K562 (cell line): Measurements from ENCODE around the gene ARL11. TPM values are rescaled to one million over a fixed set of nuclear protein-coding genes. Genes with fewer than 3 reads are reported as not detected.

Experiments
- ATAC-seq: fragments of 200-7000 bp; cut with Tn5 transposase; 3 replicates; pipeline ENCODE4 v1.9.1; 2020; ENCODE audit warnings: moderate library complexity
- BruUV-seq: library from RNA; stranded (reverse); fragments of 400-500 nt; replicated peaks from 2 replicates; lab custom pipeline; 2021; lab: Mats Ljungman, UMichigan
- CTCF ChIA-PET: fragments of 300-600 bp; formaldehyde crosslinking; extraction: SDS; loops from one replicate; lab custom pipeline; 2021; ENCODE audit warnings: low intra/inter-chr PET ratio; lab: Yijun Ruan, JAX
- POLR2A ChIA-PET: fragments of 300-600, 350-650 bp; sonication (Branson Sonifier 250); formaldehyde crosslinking; extraction: SDS; loops from one replicate; lab custom pipeline; 2021; ENCODE audit warnings: antibody characterized with exemption, inconsistent platforms; lab: Yijun Ruan, JAX
- DNase-seq, 4 experiments: peaks; one replicate each; pipeline versions ENCODE4 v3.0.0 to v3.0.0-alpha.2; 2011 to 2018; ENCODE audit warnings: low spot score in 3 of 4, mixed read lengths in 3 of 4; ENCODE audit errors: extremely low read depth in 1 of 4
- FAIRE-seq: peaks from 2 replicates; lab custom pipeline; 2011; peaks lifted over from hg19 to GRCh38; lab: Jason Lieb, UNC
- H2AFZ ChIP-seq: 2 replicates; pipeline ENCODE4 v1.6.0; 2011; ENCODE audit warnings: low read depth, low read length, control low read depth, inconsistent platforms
- H3K27ac ChIP-seq: fragments of 200-600 bp; 3 replicates; pipeline ENCODE4 v1.8.0; 2011; ENCODE audit warnings: low read depth, mild to moderate bottlenecking, control low read depth, inconsistent platforms, low read length, moderate library complexity, mixed read lengths; ENCODE audit errors: extremely low read depth
- H3K27me3 ChIP-seq, 2 experiments: fragments of 300-600 bp in 1 of 2; 2 replicates in 1 of 2; 3 replicates in 1 of 2; pipeline versions ENCODE4 v1.6.0 to v1.8.0; 2011; ENCODE audit warnings: inconsistent platforms in 2 of 2, low read length in 2 of 2, mild to moderate bottlenecking in 1 of 2, mixed read lengths in 1 of 2, moderate library complexity in 1 of 2; ENCODE audit not compliant: control insufficient read depth in 2 of 2, insufficient read depth in 2 of 2
- H3K36me3 ChIP-seq: fragments of 300-600 bp; 3 replicates; pipeline ENCODE4 v1.8.0; 2011; ENCODE audit warnings: mild to moderate bottlenecking, low read length, inconsistent platforms; ENCODE audit not compliant: control insufficient read depth, insufficient read depth
- H3K4me1 ChIP-seq, 2 experiments: fragments of 200-600 bp in 1 of 2; replicated peaks in 1 of 2; 2 replicates in 1 of 2; 3 replicates in 1 of 2; pipeline versions ENCODE4 v1.5.1 to v1.8.0; 2011; ENCODE audit warnings: inconsistent platforms in 2 of 2, low read length in 2 of 2, mild to moderate bottlenecking in 1 of 2, mixed read lengths in 1 of 2, moderate library complexity in 1 of 2; ENCODE audit not compliant: control insufficient read depth in 2 of 2, insufficient read depth in 2 of 2
- H3K4me2 ChIP-seq: 2 replicates; pipeline ENCODE4 v1.6.1; 2011; ENCODE audit warnings: low read length, control low read depth, inconsistent platforms, mixed read lengths; ENCODE audit not compliant: insufficient read depth
- H3K4me3 ChIP-seq: fragments of 200-600 bp; sonication (generic), shearing (Covaris generic); 2 replicates; pipeline ENCODE4 v1.5.1; 2016; ENCODE audit warnings: control low read depth, inconsistent platforms
- H3K79me2 ChIP-seq: fragments of 200-600 bp; 3 replicates; pipeline ENCODE4 v1.8.0; 2011; ENCODE audit warnings: low read length, inconsistent platforms; ENCODE audit not compliant: control insufficient read depth, insufficient read depth
- H3K9ac ChIP-seq, 2 experiments: 2 replicates each; pipeline versions ENCODE4 v1.6.0 to v1.6.1; 2011; ENCODE audit warnings: low read depth in 2 of 2, low read length in 2 of 2, control low read depth in 1 of 2, inconsistent platforms in 1 of 2, mild to moderate bottlenecking in 1 of 2, mixed read lengths in 1 of 2; ENCODE audit not compliant: insufficient read depth in 1 of 2
- H3K9me1 ChIP-seq: one replicate; pipeline ENCODE4 v1.6.0; 2011; ENCODE audit warnings: inconsistent platforms, mild to moderate bottlenecking, low read length, moderate library complexity; ENCODE audit not compliant: control insufficient read depth, insufficient read depth
- H3K9me3 ChIP-seq: replicated peaks from 2 replicates; pipeline ENCODE4 v1.5.1; 2011; ENCODE audit warnings: low read depth, low read length, inconsistent platforms; ENCODE audit not compliant: control insufficient read depth, insufficient read depth
- H4K20me1 ChIP-seq: replicated peaks from 2 replicates; pipeline ENCODE4 v1.6.1; 2011; ENCODE audit warnings: low read length, inconsistent platforms, mixed read lengths; ENCODE audit not compliant: control insufficient read depth, insufficient read depth
- EP300 ChIP-seq: IDR thresholded peaks from 2 replicates; pipeline ENCODE4 v1.6.1; 2012; ENCODE audit warnings: low read length, improper control_type of control experiment
- ID3 ChIP-seq, 2 experiments: fragments of 250-450 bp in 1 of 2; fragments of 450-650 bp in 1 of 2; sonication (Bioruptor Pico) in 1 of 2; IDR thresholded peaks; 2 replicates each; pipeline versions ENCODE4 v1.6.1 to v1.8.0; 2016 to 2021; ENCODE audit warnings: mild to moderate bottlenecking in 2 of 2, moderate library complexity in 2 of 2, missing compliant biosample characterization in 1 of 2, missing genetic modification characterization in 1 of 2
- NRF1 ChIP-seq, 2 experiments: fragments of 450-650 bp; IDR thresholded peaks in 1 of 2; conservative IDR thresholded peaks in 1 of 2; 2 replicates each; pipeline ENCODE4 v1.6.1; 2014; ENCODE audit warnings: mild to moderate bottlenecking in 2 of 2
- PHF8 ChIP-seq: fragments of 200-600 bp; sonication (generic); IDR thresholded peaks from 2 replicates; pipeline ENCODE4 v1.6.1; 2012; ENCODE audit warnings: mixed run types, mild to moderate bottlenecking, inconsistent platforms, low read length, moderate library complexity, borderline replicate concordance
- TBL1XR1 ChIP-seq, 2 experiments: IDR thresholded peaks; 2 replicates each; pipeline ENCODE4 v1.6.1; 2012; ENCODE audit warnings: improper control_type of control experiment in 2 of 2, low read length in 2 of 2, mild to moderate bottlenecking in 1 of 2
- ZNF780A ChIP-seq: fragments of 250-450 bp; sonication (Bioruptor Pico); IDR thresholded peaks from 2 replicates; pipeline ENCODE4 v1.5.0; 2021; ENCODE audit warnings: mild to moderate bottlenecking
- WGBS: fragments of 100-300 bp; shearing (Covaris generic); methylation state at CpG from one replicate; pipeline ENCODE4 v1.1.6; 2016; ENCODE audit warnings: low coverage, mixed read lengths; ENCODE audit not compliant: insufficient coverage; ENCODE audit errors: missing lambda C conversion rate; 5-methylcytosine and 5-hydroxymethylcytosine counted together
- in situ Hi-C: fragments of 300-500 bp; cut with MboI; formaldehyde crosslinking; loops from 4 replicates; pipeline ENCODE4 v1.15.0; 2018; ENCODE audit warnings: inconsistent platforms, mixed read lengths
- intact Hi-C: fragments of 100-400 bp; cut with micrococcal nuclease; formaldehyde crosslinking; loops from 2 replicates; pipeline ENCODE4 v1.14.2; 2022
- polyA plus RNA-seq, 8 experiments: library from polyadenylated mRNA; depleted of rRNA in 4 of 8; stranded (reverse) in 5 of 8; unstranded in 3 of 8; fragments of >200 nt; fragmentation: Nextera tagmentation in 2 of 8; fragmentation: Illumina TruSeq in 1 of 8; extraction: Ambion mirVana in 2 of 8; extraction: Trizol in 1 of 8; gene quantifications; 2 replicates each; pipeline versions ENCODE4 v1.2.1 to v1.2.3, GENCODE V29; 2011 to 2014; ENCODE audit warnings: inconsistent platforms in 1 of 8, missing spikeins in 1 of 8
- total RNA-seq, 7 experiments: library from RNA; depleted of rRNA in 6 of 7; stranded (reverse); fragments of >200 nt in 6 of 7; fragmentation: Illumina TruSeq in 2 of 7; extraction: Trizol in 2 of 7; gene quantifications; 2 replicates each; pipeline versions ENCODE4 v1.2.1 to v1.2.3, GENCODE V29; 2011 to 2021; ENCODE audit warnings: low replicate concordance in 1 of 7

Gene ARL11
- total and polyA plus RNA-seq, 9 of the 15 experiments (the other 6 are each of a cell fraction or from before 2014, with no cell fraction given) = 0.18 to 0.87 (median 0.45) TPM

DNA sequence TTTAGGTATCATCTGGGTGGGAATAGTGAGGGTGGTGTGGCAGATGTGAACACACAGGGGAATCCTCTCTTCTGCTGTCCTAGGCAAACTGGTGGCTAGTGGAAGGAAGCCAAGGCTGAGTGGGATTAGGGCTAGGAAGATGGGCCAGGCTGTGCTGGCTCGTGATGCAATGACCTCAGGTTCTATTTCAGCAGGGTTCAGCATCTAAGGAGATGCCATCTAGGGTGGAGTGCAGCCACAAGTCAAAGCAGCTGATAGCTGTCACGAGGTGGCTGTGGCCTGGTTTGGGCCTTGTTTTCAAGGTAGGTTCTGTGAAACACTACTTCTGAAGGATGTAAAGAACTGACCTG is 21.6 kb downstream of the ARL11 start:
- POLR2A ChIA-PET = no interaction called here
- 20% methylated on average over 1 of the region's 2 CpGs for WGBS
- H3K9ac ChIP-seq = no peak overlapping the region; a peak in 1 of 4 replicates
- no peak overlapping the region for H3K4me3 ChIP-seq
- no peaks in the 10 kb centered on the region for H3K36me3 ChIP-seq
- CTCF ChIA-PET = interaction anchor here (1.2 kb wide), 1 partner anchor 1420 kb away, joined by 3 read pairs; no protein-coding TSS in a partner anchor
- H3K4me1 ChIP-seq = no peaks in the 10 kb centered on the region
- no peaks in the 10 kb centered on the region for H3K27me3 ChIP-seq
- TF ChIP-seq PHF8 (no peak), EP300 (no peak), ID3 (CRISPR knock-in tag; IDR thresholded peaks at IDR 0.05) (no peak), ID3 (tag; IDR thresholded peaks at IDR 0.05) (no peak), NRF1 (conservative IDR thresholded peaks at IDR 0.05 in 1 of 2, IDR thresholded peaks at IDR 0.05 in 1 of 2) (no peak), TBL1XR1 (IDR thresholded peaks at IDR 0.05; ENCODE audit: low read length in 2 of 2) (no peak), ZNF780A (no peak)
- DNase-seq (no peak), ATAC-seq (no peak), FAIRE-seq (no peak)
- no peaks in the 10 kb centered on the region for H3K79me2 ChIP-seq
- no peaks in the 10 kb centered on the region for H3K9me3 ChIP-seq
- H3K9me1 ChIP-seq = no peaks in the 10 kb centered on the region
- in situ Hi-C loops (loop anchor here (5.0 to 25.0 kb wide), 2 partner anchors 197 to 1412 kb away; no protein-coding TSS in a partner anchor), intact Hi-C loops (loop anchor here (5.0 kb wide), 1 partner anchor 142 kb away; the partner anchor contains the start of gene KPNA3)
- no TSS peak for BruUV-seq
- no peak overlapping the region for H3K4me2 ChIP-seq
- no peak overlapping the region for H2AFZ ChIP-seq
- no peak overlapping the region for H3K27ac ChIP-seq
- H4K20me1 ChIP-seq = no peaks in the 10 kb centered on the region
